ACC112 (cell line): ENCODE results near the gene NR2F1-AS1.

Experiments
- H2AFZ ChIP-seq: fragments of 200-600 bp; sonication (generic); one replicate; pipeline ENCODE4 v1.6.0; 2017; ENCODE audit warnings: antibody characterized with exemption, low read length; ENCODE audit not compliant: unreplicated experiment
- H3K27ac ChIP-seq: fragments of 200-600 bp; sonication (generic); 2 replicates; pipeline ENCODE4 v1.5.1; 2014; ENCODE audit warnings: low read depth, mild to moderate bottlenecking, antibody characterized with exemption, low read length, moderate library complexity
- H3K27me3 ChIP-seq: fragments of 200-600 bp; sonication (generic); 2 replicates; pipeline ENCODE4 v1.6.1; 2014; ENCODE audit warnings: mild to moderate bottlenecking, antibody characterized with exemption, low read length, moderate library complexity, mixed read lengths; ENCODE audit not compliant: insufficient read depth
- H3K36me3 ChIP-seq: fragments of 200-600 bp; sonication (generic); 2 replicates; pipeline ENCODE4 v1.6.1; 2016; ENCODE audit warnings: mild to moderate bottlenecking, antibody characterized with exemption, low read length, moderate library complexity, mixed read lengths; ENCODE audit not compliant: insufficient read depth
- H3K4me1 ChIP-seq: fragments of 200-600 bp; sonication (generic); one replicate; pipeline ENCODE4 v1.6.1; 2016; ENCODE audit warnings: low read length, mixed read lengths; ENCODE audit not compliant: insufficient read depth, unreplicated experiment, control insufficient read depth
- H3K4me3 ChIP-seq: fragments of 200-600 bp; sonication (generic); 2 replicates; pipeline ENCODE4 v1.5.1; 2014; ENCODE audit warnings: mild to moderate bottlenecking, low read depth, low read length
- H3K79me2 ChIP-seq: fragments of 200-600 bp; sonication (generic); one replicate; pipeline ENCODE4 v1.6.0; 2016; ENCODE audit warnings: low read length; ENCODE audit not compliant: control insufficient read depth, unreplicated experiment, insufficient read depth

Gene NR2F1-AS1

GRCh38 chr5:93595420-93596147, 14.6 kb upstream of the NR2F1-AS1 start:
- no peak overlapping the region for H3K4me3 ChIP-seq
- peaks cover 15% of the 10 kb centered on the region for H3K4me1 ChIP-seq
- no peaks in the 10 kb centered on the region for H3K27me3 ChIP-seq
- H3K79me2 ChIP-seq = peaks cover 26% of the 10 kb centered on the region
- H3K27ac ChIP-seq = no peak overlapping the region
- H2AFZ ChIP-seq = no peak overlapping the region
- H3K36me3 ChIP-seq = peaks cover 31% of the 10 kb centered on the region

- Histone ChIP-seq H3K27me3 (no peaks in the 10 kb centered on the region), H3K4me1 (peaks cover 22% of the 10 kb centered on the region), H3K27ac (no peak overlapping the region), H3K36me3 (peaks cover 32% of the 10 kb centered on the region), H3K4me3 (no peak overlapping the region), H2AFZ (no peak overlapping the region), H3K79me2 (peaks cover 34% of the 10 kb centered on the region)
Measured at GRCh38 chr5:93594591-93595419, 13.8 kb upstream of the NR2F1-AS1 start.

GRCh38 chr5:93593476-93594131, 12.6 kb upstream of the NR2F1-AS1 start:
- no peaks in the 10 kb centered on the region for H3K27me3 ChIP-seq
- H3K4me3 ChIP-seq = no peak overlapping the region
- peaks cover 46% of the 10 kb centered on the region for H3K79me2 ChIP-seq
- peaks cover 32% of the 10 kb centered on the region for H3K36me3 ChIP-seq
- H3K4me1 ChIP-seq = peaks cover 34% of the 10 kb centered on the region
- H3K27ac ChIP-seq = no peak overlapping the region
- H2AFZ ChIP-seq = no peak overlapping the region

GRCh38 chr5:93592883-93593282, 11.9 kb upstream of the NR2F1-AS1 start:
- no peaks in the 10 kb centered on the region for H3K27me3 ChIP-seq
- H2AFZ ChIP-seq = no peak overlapping the region

GRCh38 chr5:93591323-93591945, 10.4 kb upstream of the NR2F1-AS1 start:
- H3K36me3 ChIP-seq = peaks cover 36% of the 10 kb centered on the region
- no peak overlapping the region for H3K27ac ChIP-seq
- H3K4me1 ChIP-seq = peaks cover 34% of the 10 kb centered on the region
- H3K27me3 ChIP-seq = no peaks in the 10 kb centered on the region
- H2AFZ ChIP-seq = no peak overlapping the region
- H3K4me3 ChIP-seq = peak overlapping the region; percentile 84; the same call in 1 of the 2 replicates
- H3K79me2 ChIP-seq = peaks cover 68% of the 10 kb centered on the region

More at GRCh38 chr5:93592883-93593282, 11.9 kb upstream of the NR2F1-AS1 start:
- Histone ChIP-seq H3K79me2 (peaks cover 53% of the 10 kb centered on the region), H3K27ac (no peak overlapping the region), H3K4me3 (no peak overlapping the region), H3K4me1 (peaks cover 34% of the 10 kb centered on the region), H3K36me3 (peaks cover 35% of the 10 kb centered on the region)

GRCh38 chr5:93590493-93590892, 9.5 kb upstream of the NR2F1-AS1 start:
- Histone ChIP-seq H3K27ac (no peak overlapping the region), H3K4me1 (peaks cover 34% of the 10 kb centered on the region), H3K79me2 (peaks cover 77% of the 10 kb centered on the region), H3K36me3 (peaks cover 32% of the 10 kb centered on the region), H3K27me3 (no peaks in the 10 kb centered on the region), H3K4me3 (peak overlapping the region; percentile 84), H2AFZ (no peak overlapping the region)

- no peaks in the 10 kb centered on the region for H3K27me3 ChIP-seq
Measured at GRCh38 chr5:93589829-93590215, 8.8 kb upstream of the NR2F1-AS1 start.

GRCh38 chr5:93589152-93589828, 8.3 kb upstream of the NR2F1-AS1 start:
- H3K27me3 ChIP-seq = no peaks in the 10 kb centered on the region
- H3K4me1 ChIP-seq = peaks cover 34% of the 10 kb centered on the region
- peak overlapping the region; percentile 84 for H3K4me3 ChIP-seq
- H3K36me3 ChIP-seq = peaks cover 24% of the 10 kb centered on the region
- no peak overlapping the region for H2AFZ ChIP-seq
- H3K79me2 ChIP-seq = peaks cover 83% of the 10 kb centered on the region
- peak overlapping the region; percentile 1; the same call in 1 of the 2 replicates for H3K27ac ChIP-seq

More at GRCh38 chr5:93589829-93590215, 8.8 kb upstream of the NR2F1-AS1 start:
- Histone ChIP-seq H3K36me3 (peaks cover 27% of the 10 kb centered on the region), H2AFZ (no peak overlapping the region), H3K4me3 (peak overlapping the region; percentile 84), H3K27ac (no peak overlapping the region), H3K79me2 (peaks cover 83% of the 10 kb centered on the region), H3K4me1 (peaks cover 34% of the 10 kb centered on the region)

- Histone ChIP-seq H3K27ac (peak overlapping the region; percentile 31; the same call in 1 of the 2 replicates), H3K36me3 (peaks cover 17% of the 10 kb centered on the region), H3K4me1 (peaks cover 34% of the 10 kb centered on the region), H3K79me2 (peaks cover 86% of the 10 kb centered on the region), H3K27me3 (no peaks in the 10 kb centered on the region), H3K4me3 (peak overlapping the region; percentile 84), H2AFZ (no peak overlapping the region)
Measured at GRCh38 chr5:93588352-93589151, 7.5 kb upstream of the NR2F1-AS1 start.
